UCSD-AML1 (cell line): ENCODE data around the gene CLPSL1.

Source experiments
- DNase-seq: peaks from one replicate; lab custom pipeline; 2025; ENCODE audit not compliant: unreplicated experiment; lab: John Stamatoyannopoulos, UW

Gene CLPSL1

GRCh38 chr6:35795453-35796071 is 14.7 kb downstream of the CLPSL1 start:
- no peak for DNase-seq

GRCh38 chr6:35796236-35796635 is 15.4 kb downstream of the CLPSL1 start:
- DNase-seq = no peak

DNA sequence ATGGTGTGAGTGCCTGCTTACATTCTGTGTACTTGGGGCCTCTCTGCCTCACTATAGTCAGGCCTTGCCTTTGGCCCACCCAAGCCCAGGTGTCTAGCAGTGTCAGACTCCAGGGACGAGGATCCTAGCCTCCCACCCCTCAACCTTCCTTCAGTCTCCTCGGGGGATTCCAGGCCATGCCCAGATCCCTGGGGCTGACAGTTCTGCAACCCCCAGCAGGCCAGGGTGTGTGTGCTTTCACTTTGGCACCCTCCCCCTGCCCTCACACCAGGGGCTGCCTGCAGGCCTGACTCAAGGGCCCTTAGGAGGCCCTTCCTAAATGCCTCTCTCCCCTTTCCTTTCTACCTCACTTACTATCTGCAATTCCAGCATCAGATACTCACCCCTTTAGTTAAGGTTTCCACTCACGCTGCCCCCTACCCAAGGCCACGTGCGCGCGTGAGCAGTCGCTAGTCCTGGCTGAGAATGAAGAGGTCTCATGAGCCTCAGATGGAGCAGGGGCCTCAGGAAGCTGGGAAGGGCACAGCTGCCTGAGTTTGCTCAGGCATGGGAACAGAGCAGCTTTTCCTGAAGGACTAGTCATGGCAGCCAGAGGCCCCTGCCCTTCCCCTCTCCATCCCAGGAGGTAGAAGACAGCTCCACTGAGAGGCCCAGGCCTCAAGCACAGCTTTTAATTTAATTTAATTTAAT is 17.2 kb downstream of the CLPSL1 start:
- DNase-seq = no peak

DNA sequence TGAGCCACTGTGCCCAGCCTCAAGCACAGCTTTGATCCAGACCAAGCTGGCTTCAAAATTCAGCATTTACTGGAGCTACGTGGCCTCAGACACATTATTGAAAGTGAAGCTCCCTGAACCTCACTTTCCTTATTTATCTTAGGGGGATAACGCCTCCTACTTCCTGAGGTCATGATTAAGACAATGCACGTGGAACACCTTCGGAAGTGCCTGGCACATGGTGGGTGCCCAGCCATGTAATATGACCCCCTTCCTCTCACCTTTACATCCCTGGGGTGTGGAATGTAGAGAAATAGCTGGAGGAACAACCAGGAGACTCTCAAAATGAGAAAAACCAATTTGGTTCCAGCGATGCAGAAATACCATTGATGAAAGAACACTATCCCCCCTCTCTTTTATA is 17.9 kb downstream of the CLPSL1 start:
- DNase-seq = no peak

GRCh38 chr6:35801148-35801547 is 20.3 kb downstream of the CLPSL1 start:
- DNase-seq = no peak

GRCh38 chr6:35804996-35805736 is 24.3 kb downstream of the CLPSL1 start, which contains the start of gene LHFPL5:
Gene LHFPL5 (plus strand): TSS chr6:35805352. CDS start chr6:35805671, 319 bp downstream.
- peak; percentile 72 for DNase-seq

GRCh38 chr6:35808688-35809087 is 27.9 kb downstream of the CLPSL1 start:
- no peak for DNase-seq

DNA sequence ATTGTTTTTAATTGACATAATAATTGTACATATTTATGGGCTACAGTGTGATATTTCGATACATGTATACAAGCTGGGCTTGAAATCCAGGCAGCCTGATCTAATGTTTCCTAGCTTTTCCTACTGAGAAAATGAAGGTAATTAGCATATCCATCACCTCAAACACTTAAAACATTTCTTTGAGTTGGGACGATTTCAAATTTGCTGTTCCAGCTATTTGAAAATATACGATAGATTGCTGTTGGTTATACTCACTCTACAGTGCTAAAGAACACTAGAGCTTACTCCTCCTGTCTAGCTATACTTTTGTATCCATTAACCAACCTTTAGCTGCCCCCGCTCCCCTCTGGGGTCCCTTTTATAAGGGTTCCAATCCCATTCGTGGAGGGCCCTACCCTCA is 29.0 kb downstream of the CLPSL1 start:
- no peak for DNase-seq

GRCh38 chr6:35810971-35811698 is 30.3 kb downstream of the CLPSL1 start:
- no peak for DNase-seq

DNA sequence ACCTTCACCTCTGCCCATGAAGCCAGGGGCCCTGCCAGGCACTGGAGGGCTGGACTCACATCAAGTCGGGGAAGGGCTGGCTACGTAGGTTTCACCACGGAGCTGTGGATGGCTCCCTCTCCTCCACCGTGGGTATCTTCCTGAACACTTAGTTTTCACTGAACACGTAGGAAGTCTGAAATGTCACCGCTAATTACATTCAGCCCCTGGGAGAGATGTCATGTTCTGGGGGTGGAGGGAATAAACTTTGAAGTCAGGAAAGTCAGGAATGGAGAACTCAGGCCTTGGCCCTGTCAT is 30.8 kb downstream of the CLPSL1 start:
- no peak for DNase-seq

- DNase-seq = no peak
Observed at GRCh38 chr6:35817515-35817914, 36.7 kb downstream of the CLPSL1 start.

GRCh38 chr6:35823601-35824000 is 42.8 kb downstream of the CLPSL1 start:
- no peak for DNase-seq

DNA sequence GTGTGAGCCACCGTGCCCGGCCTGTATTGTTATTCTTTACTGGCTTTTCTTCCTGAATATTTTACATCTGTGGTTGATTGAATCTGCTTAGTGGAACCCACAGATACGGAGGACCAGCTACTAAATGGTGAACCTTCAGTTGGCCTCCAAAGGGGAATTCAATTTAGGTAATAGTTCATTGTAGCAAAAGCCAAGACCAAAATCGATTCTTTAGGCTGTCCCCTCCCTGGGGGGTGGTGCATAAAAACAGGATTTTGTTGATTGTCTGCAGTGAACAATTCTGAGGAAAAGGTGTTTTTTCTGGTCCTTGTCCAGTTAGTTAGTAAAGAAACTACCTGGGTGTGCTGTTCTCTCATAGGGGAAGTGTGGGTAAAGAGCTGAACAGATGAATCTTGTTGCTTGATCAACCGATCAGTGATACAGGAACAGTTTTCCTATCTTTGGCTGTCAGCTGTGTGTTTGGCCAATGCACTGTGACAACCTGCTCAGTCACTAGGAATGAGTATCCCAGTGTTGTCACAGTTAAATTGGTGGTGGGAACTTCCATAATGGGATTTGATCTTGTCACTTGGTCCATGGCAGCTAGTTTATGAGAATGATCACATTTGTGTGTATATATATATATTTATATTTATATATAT is 43.9 kb downstream of the CLPSL1 start:
- DNase-seq = no peak

- no peak for DNase-seq
Observed at GRCh38 chr6:35829306-35829705, 48.5 kb downstream of the CLPSL1 start.

- DNase-seq = no peak
Observed at GRCh38 chr6:35831257-35832007, 50.6 kb downstream of the CLPSL1 start.

DNA sequence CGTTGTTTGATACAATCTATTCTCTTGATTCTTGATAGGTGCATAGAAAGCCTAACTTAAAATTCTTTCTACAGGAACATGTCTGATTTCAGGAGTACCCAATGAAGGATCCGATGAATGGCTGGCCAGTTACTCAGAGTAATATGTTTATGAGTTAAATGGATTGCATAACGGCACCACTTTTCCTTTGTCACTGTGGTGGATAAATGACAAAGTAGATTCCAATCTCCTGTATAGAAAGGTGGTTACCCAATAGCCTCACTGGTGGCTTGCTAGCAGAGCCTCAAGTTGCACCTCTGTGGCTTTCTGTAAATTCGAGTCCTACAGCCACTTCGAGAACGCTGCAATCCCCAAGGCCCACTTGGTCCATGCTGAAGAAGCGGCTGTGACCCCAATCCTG is 52.7 kb downstream of the CLPSL1 start:
- no peak for DNase-seq
